Ishikawa (cell line): ENCODE measurements around the gene EDEM1.

ENCODE experiments used
- CEBPB ChIP-seq: IDR thresholded peaks from 2 replicates; pipeline ENCODE4 v1.6.1; 2012
- CREB1 ChIP-seq: IDR thresholded peaks from 2 replicates; pipeline ENCODE4 v1.6.1; 2012; ENCODE audit warnings: low read depth
- EGR1 ChIP-seq: IDR thresholded peaks from 2 replicates; pipeline ENCODE4 v1.6.1; 2012
- EP300 ChIP-seq: IDR thresholded peaks from 2 replicates; pipeline ENCODE4 v1.6.1; 2012; ENCODE audit warnings: borderline replicate concordance
- FOXM1 ChIP-seq: IDR thresholded peaks from 2 replicates; pipeline ENCODE4 v1.6.1; 2012; ENCODE audit warnings: low read depth, borderline replicate concordance
- MAX ChIP-seq: IDR thresholded peaks from 2 replicates; pipeline ENCODE4 v1.6.1; 2012
- NFIC ChIP-seq: IDR thresholded peaks from 2 replicates; pipeline ENCODE4 v1.6.1; 2012
- RAD21 ChIP-seq: IDR thresholded peaks from 2 replicates; pipeline ENCODE4 v1.6.1; 2012; ENCODE audit warnings: low read depth
- REST ChIP-seq: IDR thresholded peaks from 2 replicates; pipeline ENCODE4 v1.6.1; 2012; ENCODE audit warnings: low read depth, mild to moderate bottlenecking
- TAF1 ChIP-seq: IDR thresholded peaks from 2 replicates; pipeline ENCODE4 v1.6.1; 2012; ENCODE audit warnings: low read depth, mild to moderate bottlenecking
- TCF12 ChIP-seq: IDR thresholded peaks from 2 replicates; pipeline ENCODE4 v1.6.1; 2012; ENCODE audit warnings: low read depth
- TEAD4 ChIP-seq: IDR thresholded peaks from 2 replicates; pipeline ENCODE4 v1.6.1; 2012
- USF1 ChIP-seq: IDR thresholded peaks from 2 replicates; pipeline ENCODE4 v1.6.1; 2012
- YY1 ChIP-seq: IDR thresholded peaks from 2 replicates; pipeline ENCODE4 v1.6.1; 2012; ENCODE audit warnings: low read depth
- ZBTB7A ChIP-seq: IDR thresholded peaks from 2 replicates; pipeline ENCODE4 v1.6.1; 2012; ENCODE audit warnings: low read depth

The EDEM1 gene

GRCh38 chr3:5155241-5155640, 32.3 kb upstream of the EDEM1 start:
- TF ChIP-seq CREB1 (no peak), REST (no peak), MAX (no peak)

- TF ChIP-seq USF1, result no peak
- no peak for TF ChIP-seq RAD21
- TF ChIP-seq TAF1, result no peak
- TF ChIP-seq EGR1, result no peak
- TF ChIP-seq ZBTB7A, result no peak
- no peak for TF ChIP-seq EP300
- no peak for TF ChIP-seq NFIC
- TF ChIP-seq REST, result no peak
- TF ChIP-seq FOXM1, result no peak
- TF ChIP-seq TCF12, result no peak
- no peak for TF ChIP-seq TEAD4
- TF ChIP-seq CREB1, result no peak
- TF ChIP-seq MAX, result no peak
- TF ChIP-seq YY1, result no peak
- no peak for TF ChIP-seq CEBPB
Observed at GRCh38 chr3:5160321-5160720, 27.2 kb upstream of the EDEM1 start.

- no peak for TF ChIP-seq TCF12
- TF ChIP-seq EP300, result no peak
Observed at GRCh38 chr3:5160940-5161858, 26.3 kb upstream of the EDEM1 start.

- no peak for TF ChIP-seq TAF1
- no peak for TF ChIP-seq EP300
- no peak for TF ChIP-seq CEBPB
- TF ChIP-seq ZBTB7A, result no peak
- TF ChIP-seq RAD21, result no peak
- no peak for TF ChIP-seq YY1
- TF ChIP-seq REST, result no peak
- no peak for TF ChIP-seq EGR1
- TF ChIP-seq FOXM1, result no peak
- no peak for TF ChIP-seq TEAD4
- no peak for TF ChIP-seq TCF12
- no peak for TF ChIP-seq NFIC
- TF ChIP-seq USF1, result no peak
- TF ChIP-seq CREB1, result no peak
- no peak for TF ChIP-seq MAX
Observed at GRCh38 chr3:5162102-5162501, 25.4 kb upstream of the EDEM1 start.

- TF ChIP-seq YY1 (no peak), CREB1 (no peak), TEAD4 (no peak), RAD21 (no peak), FOXM1 (no peak), EP300 (no peak), REST (no peak), EGR1 (no peak), NFIC (no peak), CEBPB (no peak), MAX (no peak), USF1 (no peak), TCF12 (no peak), ZBTB7A (no peak)
Observed at GRCh38 chr3:5165698-5166097, 21.8 kb upstream of the EDEM1 start.
